ENCODE data around the gene PPM1J. TPM values are rescaled to one million over a fixed set of nuclear protein-coding genes. Genes with fewer than 3 reads are reported as not detected.
"Not testable (repeated sequence)": the region's sequence is repeated elsewhere in the genome, so short reads cannot be mapped to it uniquely, and the experiment has no call there.

Gene PPM1J
- total and polyA plus RNA-seq, 2 of the 8 experiments (the other 6 are each of a cell fraction or from before 2014, with no cell fraction given) = 19.4 to 31.6 TPM

DNA sequence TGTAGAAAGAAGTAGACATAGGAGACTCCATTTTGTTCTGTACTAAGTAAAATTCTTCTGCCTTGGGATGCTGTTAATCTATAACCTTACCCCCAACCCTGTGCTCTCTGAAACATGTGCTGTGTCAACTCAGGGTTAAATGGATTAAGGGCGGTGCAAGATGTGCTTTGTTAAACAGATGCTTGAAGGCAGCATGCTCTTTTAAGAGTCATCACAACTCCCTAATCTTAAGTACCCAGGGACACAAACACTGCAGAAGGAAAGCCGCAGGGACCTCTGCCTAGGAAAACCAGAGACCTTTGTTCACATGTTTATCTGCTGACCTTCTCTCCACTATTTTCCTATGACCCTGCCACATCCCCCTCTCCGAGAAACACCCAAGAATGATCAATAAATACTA, 13.9 kb upstream of the PPM1J start:
- H2BK15ac ChIP-seq (ENCODE audit: low read length); H4K91ac ChIP-seq (replicated peaks; ENCODE audit: insufficient read length, low read length); H3K23ac ChIP-seq (ENCODE audit: insufficient read length); H3K79me1 ChIP-seq (ENCODE audit: low read depth, low read length); H3K4ac ChIP-seq (replicated peaks; ENCODE audit: insufficient read length, low read depth, low read length); H4K5ac ChIP-seq (ENCODE audit: insufficient read length, low read depth, low read length); FAIRE-seq; H3K9ac ChIP-seq (replicated peaks in 1 of 4; ENCODE audit: extremely low read depth in 1 of 4, low read depth in 3 of 4, low read length in 3 of 4); H4K20me1 ChIP-seq (replicated peaks in 1 of 2; ENCODE audit: control insufficient read depth in 1 of 2, insufficient read depth in 2 of 2, low read length in 2 of 2); H3K4me1 ChIP-seq (replicated peaks in 1 of 4; ENCODE audit: control insufficient read depth in 3 of 4, insufficient read depth in 4 of 4, low read length in 3 of 4); H3K4me2 ChIP-seq (ENCODE audit: insufficient read depth in 1 of 2, low read depth in 2 of 2, low read length in 2 of 2); H3K56ac ChIP-seq (replicated peaks; ENCODE audit: insufficient read length, low read depth, low read length); H3K79me2 ChIP-seq (ENCODE audit: control insufficient read depth in 1 of 2, insufficient read depth in 2 of 2, low read length in 2 of 2); H3K27me3 ChIP-seq (replicated peaks in 1 of 4; ENCODE audit: control insufficient read depth in 3 of 4, extremely low read depth in 1 of 4, insufficient read depth in 3 of 4, low read length in 3 of 4); H2BK120ac ChIP-seq (replicated peaks; ENCODE audit: low read depth, low read length); H3K23me2 ChIP-seq (ENCODE audit: low read depth, low read length); H2BK20ac ChIP-seq (ENCODE audit: low read length); H3K36me3 ChIP-seq (ENCODE audit: control insufficient read depth in 2 of 4, insufficient read depth in 4 of 4, low read length in 3 of 4); H3K14ac ChIP-seq (ENCODE audit: insufficient read length); H2BK12ac ChIP-seq (ENCODE audit: low read depth, low read length); H3K27ac ChIP-seq (ENCODE audit: low read depth, low read length); H2AFZ ChIP-seq (ENCODE audit: low read length); H4K8ac ChIP-seq (ENCODE audit: extremely low read depth, insufficient read depth, low read length); POLR2A ChIA-PET (ENCODE audit: partially characterized antibody); H3K9me3 ChIP-seq (ENCODE audit: insufficient read depth in 2 of 2, low read depth in 1 of 2, low read length in 1 of 2); DNase-seq (ENCODE audit: low read depth in 1 of 2, low spot score in 2 of 2); H2BK5ac ChIP-seq (ENCODE audit: low read depth, low read length); H3K18ac ChIP-seq (ENCODE audit: extremely low read depth, low read length); H3K4me3 ChIP-seq (ENCODE audit: extremely low read depth in 1 of 4, insufficient read depth in 2 of 4, low read depth in 3 of 4, low read length in 4 of 4); H2AK5ac ChIP-seq (ENCODE audit: low read depth, low read length): not testable (repeated sequence)
- CTCF ChIA-PET (ENCODE audit: partially characterized antibody) = interaction anchor here (1.5 to 2.6 kb wide), 2 partner anchors 8 to 72 kb away, joined by 4 to 21 read pairs; a partner anchor contains a TSS
- 83% methylated on average over 3 of the region's 3 CpGs; no CpG with 5 or more reads in 1 of the 2 experiments for WGBS, 2 experiments (ENCODE audit: extremely low coverage in 1 of 2, insufficient coverage in 1 of 2, insufficient read length in 1 of 2, insufficient replicate concordance in 2 of 2, low coverage in 1 of 2, low lambda C conversion rate in 2 of 2, missing lambda C conversion rate in 1 of 2)

DNA sequence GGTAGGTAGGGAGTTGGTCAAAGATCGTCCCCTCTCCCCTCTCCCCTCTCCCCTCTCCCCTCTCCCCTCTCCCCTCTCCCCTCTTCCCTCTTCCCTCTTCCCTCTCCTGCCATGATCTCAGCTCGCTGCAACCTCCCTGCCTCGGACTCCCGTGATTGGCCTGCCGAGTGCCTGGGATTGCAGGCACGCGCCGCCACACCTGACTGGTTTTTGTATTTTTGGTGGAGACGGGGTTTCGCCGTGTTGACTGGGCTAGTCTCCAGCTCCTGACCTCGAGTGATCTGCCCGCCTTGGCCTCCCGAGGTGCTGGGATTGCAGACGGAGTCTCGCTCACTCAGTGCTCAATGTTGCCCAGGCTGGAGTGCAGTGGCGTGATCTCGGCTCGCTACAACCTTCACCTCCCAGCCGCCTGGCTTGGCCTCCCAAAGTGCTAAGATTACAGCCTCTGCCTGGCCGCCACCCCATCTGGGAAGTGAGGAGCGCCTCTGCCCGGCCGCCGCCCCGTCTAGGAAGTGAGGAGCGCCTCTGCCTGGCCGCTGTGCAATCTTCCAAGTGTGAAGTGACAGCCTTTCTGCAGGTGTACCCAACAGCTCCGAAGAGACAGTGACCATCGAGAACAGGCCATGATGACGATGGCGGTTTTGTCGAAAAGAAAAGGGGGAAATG, 13.3 kb upstream of the PPM1J start:
- H3K23ac ChIP-seq (ENCODE audit: insufficient read length); H3K79me2 ChIP-seq (ENCODE audit: control insufficient read depth in 1 of 2, insufficient read depth in 2 of 2, low read length in 2 of 2); H3K27ac ChIP-seq (ENCODE audit: low read depth, low read length); H3K36me3 ChIP-seq (ENCODE audit: control insufficient read depth in 2 of 4, insufficient read depth in 4 of 4, low read length in 3 of 4); H4K91ac ChIP-seq (replicated peaks; ENCODE audit: insufficient read length, low read length); H2BK20ac ChIP-seq (ENCODE audit: low read length); H4K20me1 ChIP-seq (replicated peaks in 1 of 2; ENCODE audit: control insufficient read depth in 1 of 2, insufficient read depth in 2 of 2, low read length in 2 of 2); H2BK120ac ChIP-seq (replicated peaks; ENCODE audit: low read depth, low read length); H2BK15ac ChIP-seq (ENCODE audit: low read length); H2AFZ ChIP-seq (ENCODE audit: low read length); H4K8ac ChIP-seq (ENCODE audit: extremely low read depth, insufficient read depth, low read length); H3K14ac ChIP-seq (ENCODE audit: insufficient read length); H3K9me3 ChIP-seq (ENCODE audit: insufficient read depth in 2 of 2, low read depth in 1 of 2, low read length in 1 of 2); H3K4ac ChIP-seq (replicated peaks; ENCODE audit: insufficient read length, low read depth, low read length); H3K23me2 ChIP-seq (ENCODE audit: low read depth, low read length); H3K27me3 ChIP-seq (replicated peaks in 1 of 4; ENCODE audit: control insufficient read depth in 3 of 4, extremely low read depth in 1 of 4, insufficient read depth in 3 of 4, low read length in 3 of 4); H3K79me1 ChIP-seq (ENCODE audit: low read depth, low read length); H2BK12ac ChIP-seq (ENCODE audit: low read depth, low read length); H3K9ac ChIP-seq (replicated peaks in 1 of 4; ENCODE audit: extremely low read depth in 1 of 4, low read depth in 3 of 4, low read length in 3 of 4); H2BK5ac ChIP-seq (ENCODE audit: low read depth, low read length); H3K4me3 ChIP-seq (ENCODE audit: extremely low read depth in 1 of 4, insufficient read depth in 2 of 4, low read depth in 3 of 4, low read length in 4 of 4); H3K18ac ChIP-seq (ENCODE audit: extremely low read depth, low read length); H3K4me2 ChIP-seq (ENCODE audit: insufficient read depth in 1 of 2, low read depth in 2 of 2, low read length in 2 of 2); H2AK5ac ChIP-seq (ENCODE audit: low read depth, low read length); H4K5ac ChIP-seq (ENCODE audit: insufficient read length, low read depth, low read length); FAIRE-seq; DNase-seq (ENCODE audit: low read depth in 1 of 2, low spot score in 2 of 2); H3K56ac ChIP-seq (replicated peaks; ENCODE audit: insufficient read length, low read depth, low read length); H3K4me1 ChIP-seq (replicated peaks in 1 of 4; ENCODE audit: control insufficient read depth in 3 of 4, insufficient read depth in 4 of 4, low read length in 3 of 4): not testable (repeated sequence)
- 88% methylated on average over 31 of the region's 33 CpGs; no CpG with 5 or more reads in 1 of the 2 experiments for WGBS, 2 experiments (ENCODE audit: extremely low coverage in 1 of 2, insufficient coverage in 1 of 2, insufficient read length in 1 of 2, insufficient replicate concordance in 2 of 2, low coverage in 1 of 2, low lambda C conversion rate in 2 of 2, missing lambda C conversion rate in 1 of 2)
- ChIA-PET CTCF (ENCODE audit: partially characterized antibody) (interaction anchor here (1.1 to 3.9 kb wide), 4 partner anchors 9 to 72 kb away, joined by 4 to 31 read pairs (median 4); partner anchors contain the start of gene PPM1J), POLR2A (ENCODE audit: partially characterized antibody) (interaction anchor here (1.4 kb wide), 1 partner anchor 75 kb away, joined by 5 read pairs; no protein-coding TSS in a partner anchor)

Data from H1 (cell line).